H1 (cell line): Measurements from ENCODE around the gene CD79A. TPM values are rescaled to one million over a fixed set of nuclear protein-coding genes. Genes with fewer than 3 reads are reported as not detected.
A peak's percentile ranks its signal among the peaks of the same experiment; 100 is the strongest.

ENCODE experiments used
- CTCF ChIP-seq, 3 experiments: IDR thresholded peaks; 1 replicate in 2 of 3; 2 replicates in 1 of 3; pipeline versions ENCODE4 v1.5.1 to v1.6.1; 2011; ENCODE audit warnings: low read length in 3 of 3, mild to moderate bottlenecking in 3 of 3, inconsistent platforms in 2 of 3, low read depth in 1 of 3, moderate library complexity in 1 of 3; ENCODE audit not compliant: insufficient read depth in 1 of 3; ENCODE audit errors: control extremely low read depth in 1 of 3
- EP300 ChIP-seq, 2 experiments: IDR thresholded peaks; 1 replicate in 1 of 2; 2 replicates in 1 of 2; pipeline ENCODE4 v1.6.1; 2011 to 2012; ENCODE audit warnings: low read depth in 2 of 2, low read length in 2 of 2, mild to moderate bottlenecking in 2 of 2, borderline replicate concordance in 1 of 2, inconsistent platforms in 1 of 2, moderate library complexity in 1 of 2
- POLR2A ChIP-seq, 2 experiments: IDR thresholded peaks; 1 replicate in 1 of 2; 2 replicates in 1 of 2; pipeline ENCODE4 v1.6.1; 2011; ENCODE audit warnings: low read depth in 2 of 2, low read length in 2 of 2, mild to moderate bottlenecking in 2 of 2; ENCODE audit errors: control extremely low read depth in 1 of 2
- RNF2 ChIP-seq: fragments of 200-900, 300-1000 bp; sonication (generic); IDR thresholded peaks from 2 replicates; pipeline ENCODE4 v1.7.1; 2016; ENCODE audit warnings: borderline replicate concordance, low read depth, mild to moderate bottlenecking, antibody characterized with exemption, low read length; ENCODE audit not compliant: poor library complexity, severe bottlenecking; ENCODE audit errors: missing control alignments
- SP2 ChIP-seq: IDR thresholded peaks from 2 replicates; pipeline ENCODE4 v1.6.1; 2012; ENCODE audit warnings: mild to moderate bottlenecking, low read length, inconsistent platforms
- SRF ChIP-seq: IDR thresholded peaks from 2 replicates; pipeline ENCODE4 v1.6.1; 2011; ENCODE audit warnings: mild to moderate bottlenecking, low read depth, low read length, moderate library complexity
- TAF1 ChIP-seq: IDR thresholded peaks from 2 replicates; pipeline ENCODE4 v1.6.1; 2011; ENCODE audit warnings: mild to moderate bottlenecking, low read depth, low read length
- TAF7 ChIP-seq: optimal IDR thresholded peaks from 2 replicates; pipeline ENCODE3; 2011; ENCODE audit warnings: low read depth, mild to moderate bottlenecking, inconsistent platforms, low read length, moderate library complexity, borderline replicate concordance
- polyA plus RNA-seq, 7 experiments: library from polyadenylated mRNA; depleted of rRNA in 3 of 7; stranded (reverse) in 5 of 7; unstranded in 2 of 7; fragments of >200 nt in 5 of 7; fragments of 200-250 nt in 2 of 7; gene quantifications; 1 replicate in 5 of 7; 2 replicates in 1 of 7; 4 replicates in 1 of 7; pipeline versions ENCODE4 v1.2.1 to v1.2.3, GENCODE V29; 2011 to 2013; ENCODE audit warnings: missing spikeins in 2 of 7, mixed read lengths in 2 of 7
- total RNA-seq: library from RNA; stranded (reverse); fragmentation: NEBNext Ultra II Directional; extraction: Animal tissue kit (Norgen Biotek cat#: 25700); gene quantifications from 2 replicates; pipeline ENCODE4 v1.2.1, GENCODE V29; 2021

CD79A gene
- total and polyA plus RNA-seq, 2 of the 8 experiments (the other 6 are each of a cell fraction or from before 2014, with no cell fraction given), result 0.54 to 0.77 TPM

DNA sequence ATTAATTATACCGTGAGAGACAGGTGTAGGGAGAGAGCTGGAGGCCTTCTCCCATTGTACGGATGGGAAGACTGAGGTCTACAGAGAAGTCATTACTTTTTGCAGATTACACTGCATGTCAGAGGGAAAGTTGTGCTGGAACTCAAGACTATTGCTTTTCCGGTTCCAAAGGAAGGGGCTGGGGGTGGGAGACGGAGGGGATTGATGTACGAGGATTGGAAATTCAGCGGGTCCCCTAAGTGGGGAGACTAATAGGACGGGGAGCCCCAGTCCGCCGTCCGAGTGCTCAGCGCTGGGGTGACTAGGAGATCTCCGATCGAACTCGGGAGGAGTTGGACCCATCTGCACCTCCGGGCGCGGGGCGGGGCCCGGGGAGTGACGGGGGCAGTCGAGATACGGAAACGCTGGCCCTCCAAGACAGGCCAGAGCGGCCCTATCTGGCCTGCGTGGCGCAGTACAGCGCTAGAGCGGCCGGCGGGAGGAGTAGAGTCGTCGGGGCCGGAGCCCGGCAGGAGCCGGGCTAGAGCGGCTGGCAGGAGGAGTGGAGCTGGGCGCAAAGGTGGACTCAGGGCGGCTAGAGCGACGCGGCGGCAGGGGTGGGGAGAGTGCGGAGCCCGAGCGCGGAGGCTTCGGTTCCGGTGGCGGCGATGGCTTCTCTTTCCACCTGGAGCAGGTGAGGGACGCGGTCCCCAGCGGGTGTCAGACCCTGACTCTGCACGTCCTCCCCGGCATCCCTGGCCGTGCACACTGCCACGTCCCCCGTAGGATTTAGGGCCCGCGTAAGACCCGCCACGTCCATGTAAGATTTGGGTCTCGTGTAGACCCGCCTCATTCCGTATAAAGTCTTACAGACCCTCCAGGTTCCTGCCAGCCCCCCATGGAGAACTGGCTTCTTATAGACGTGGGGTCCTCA lies 7.0 kb downstream of the CD79A start (continued):
- TF ChIP-seq CTCF (IDR thresholded peaks at IDR 0.05; ENCODE audit: control extremely low read depth in 1 of 3, insufficient read depth in 1 of 3, low read depth in 1 of 3, low read length in 3 of 3) (no peak; a peak in 1 of 4 replicates), SRF (no peak), RNF2 (no peak), POLR2A (IDR thresholded peaks at IDR 0.05; ENCODE audit: control extremely low read depth in 1 of 2, low read depth in 2 of 2, low read length in 2 of 2) (peak in 1 of 2 experiments; percentile 76; a peak in 2 of 3 replicates), TAF1 (peak; percentile 88), SP2 (peak; percentile 100), TAF7 (peak; percentile 71), EP300 (IDR thresholded peaks at IDR 0.05; ENCODE audit: borderline replicate concordance in 1 of 2, low read depth in 2 of 2, low read length in 2 of 2) (peak in 1 of 2 experiments; percentile 85; a peak in 1 of 3 replicates)
